Right hindlimb (tissue), 1 donor: ENCODE measurements around the gene RALGAPA2.

ENCODE experiments used
- DNase-seq: peaks from one replicate; pipeline ENCODE4 v3.0.0-alpha.2; 2018

RALGAPA2 gene

GRCh38 chr20:20491110-20491783 lies 221.2 kb downstream of the RALGAPA2 start:
- no peak for DNase-seq

DNA sequence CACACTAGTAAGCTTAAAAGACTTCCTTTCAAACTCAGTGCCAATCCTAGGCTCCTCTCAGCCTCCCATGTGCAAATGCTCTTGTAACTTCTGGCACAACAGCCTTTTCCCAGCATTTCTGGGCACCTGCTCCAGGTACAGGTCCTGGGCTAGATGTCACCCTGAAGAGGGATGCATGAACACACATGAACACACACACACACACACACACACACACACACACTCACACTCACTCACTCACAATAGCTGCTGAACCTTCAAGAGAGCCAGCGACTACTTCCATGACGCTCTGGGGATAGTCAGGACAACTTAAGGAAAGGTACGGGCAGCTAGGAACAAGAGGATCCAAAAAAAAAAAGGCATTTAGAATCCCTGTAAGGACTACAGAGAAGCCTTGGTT lies 221.8 kb downstream of the RALGAPA2 start:
- DNase-seq: no peak

DNA sequence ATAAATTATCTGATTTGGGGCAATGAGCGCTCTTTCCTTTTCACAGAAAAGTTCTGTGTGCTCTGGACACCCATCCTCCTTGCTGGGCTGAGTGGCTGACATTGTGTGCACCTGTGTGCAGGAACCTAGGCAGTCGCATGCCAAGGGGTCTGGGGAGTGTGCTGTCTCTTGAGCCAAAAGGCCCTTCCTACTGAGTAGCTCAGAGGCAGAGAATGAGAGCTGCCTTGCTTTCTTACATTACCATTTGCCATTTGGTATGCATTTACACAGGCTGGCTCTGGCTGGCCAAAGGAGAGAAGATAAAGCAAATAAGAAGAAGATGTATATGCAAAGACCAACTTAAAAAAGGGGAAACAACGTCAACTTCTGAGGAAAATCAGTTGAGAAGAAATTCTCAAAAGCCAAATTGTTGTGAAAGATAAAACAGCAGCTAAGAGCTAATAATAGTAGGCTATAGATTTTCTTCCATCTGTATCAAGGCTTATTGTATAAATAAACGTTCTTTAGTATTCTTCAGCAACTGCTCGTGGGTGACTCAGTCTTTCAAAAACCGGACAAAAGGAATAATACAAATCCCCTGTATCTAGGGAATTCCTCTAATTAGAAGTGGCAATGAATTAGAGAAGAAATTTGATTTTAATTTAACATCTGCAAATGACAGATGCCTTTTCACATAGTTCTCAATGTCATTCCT lies 222.6 kb downstream of the RALGAPA2 start:
- DNase-seq: no peak

- no peak for DNase-seq
Observed at GRCh38 chr20:20489054-20489453, 223.4 kb downstream of the RALGAPA2 start.

GRCh38 chr20:20488388-20488787 lies 224.1 kb downstream of the RALGAPA2 start:
- no peak for DNase-seq

DNA sequence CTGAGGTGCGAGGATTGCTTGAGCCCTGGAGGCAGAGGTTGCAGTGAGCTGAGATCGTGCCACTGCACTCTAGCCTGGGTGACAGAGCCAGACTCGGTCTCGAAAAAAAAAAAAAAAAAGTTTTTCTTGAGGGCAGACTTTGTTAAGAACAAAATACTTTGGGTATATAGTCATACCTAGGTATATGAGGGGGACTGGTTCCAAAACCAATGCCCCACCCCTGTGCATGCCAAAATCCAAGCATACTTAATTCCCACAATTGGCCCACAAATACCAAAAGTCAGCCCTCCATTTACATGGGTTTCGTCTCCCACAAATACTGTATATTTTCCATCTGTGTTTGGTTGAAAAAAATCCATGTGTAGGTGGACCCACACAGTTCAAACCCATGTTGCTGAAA lies 224.6 kb downstream of the RALGAPA2 start:
- no peak for DNase-seq

- DNase-seq: no peak
Observed at GRCh38 chr20:20483328-20483727, 229.1 kb downstream of the RALGAPA2 start.

DNA sequence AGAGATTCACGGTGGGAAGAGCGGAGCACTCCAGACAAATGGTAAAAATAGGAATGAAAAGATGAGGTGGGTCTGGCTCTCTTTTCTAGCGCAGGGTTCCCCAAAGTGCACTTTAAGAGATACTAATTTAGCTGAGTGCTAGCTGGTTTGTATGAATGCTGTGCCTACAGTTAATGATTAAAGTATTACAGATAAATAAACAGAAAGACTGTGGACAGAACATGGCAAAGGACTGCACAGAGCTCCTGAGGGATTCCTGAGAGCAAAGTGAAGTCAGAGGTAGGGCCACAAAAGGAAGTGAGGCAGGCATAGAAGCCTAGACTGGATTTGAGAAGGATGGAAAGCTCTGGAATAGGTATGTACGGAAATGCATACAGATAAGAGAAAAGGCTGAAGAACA lies 230.0 kb downstream of the RALGAPA2 start:
- no peak for DNase-seq

GRCh38 chr20:20480689-20481088 lies 231.8 kb downstream of the RALGAPA2 start:
- no peak for DNase-seq

- no peak for DNase-seq
Observed at GRCh38 chr20:20480126-20480525, 232.3 kb downstream of the RALGAPA2 start.

DNA sequence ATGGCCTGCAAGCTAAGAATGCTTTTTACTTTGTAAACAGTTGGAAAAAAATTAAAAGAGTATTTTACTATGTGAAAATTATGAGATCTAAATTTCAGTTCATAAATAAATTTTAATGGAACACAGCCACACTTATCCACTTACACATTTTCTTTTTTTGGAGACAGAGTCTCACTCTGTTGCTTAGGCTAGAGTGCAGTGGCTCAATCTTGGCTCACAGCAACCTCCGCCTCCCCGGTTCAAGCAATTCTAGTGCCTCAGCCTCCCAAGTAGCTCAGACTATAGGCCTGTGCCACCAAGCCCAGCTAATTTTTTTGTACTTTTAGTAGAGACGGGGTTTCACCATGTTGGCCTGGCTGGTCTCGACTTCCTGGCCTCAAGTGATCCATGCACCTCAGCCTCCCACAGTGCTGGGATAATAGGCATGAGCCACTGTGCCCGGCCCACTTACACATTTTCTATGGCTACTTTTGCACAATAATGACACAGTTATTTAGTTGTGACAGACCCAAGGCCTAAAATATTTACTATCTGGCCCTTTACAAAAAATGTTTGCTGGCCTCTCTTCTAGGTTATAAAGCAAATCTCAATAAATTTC lies 234.9 kb downstream of the RALGAPA2 start:
- DNase-seq: no peak

DNA sequence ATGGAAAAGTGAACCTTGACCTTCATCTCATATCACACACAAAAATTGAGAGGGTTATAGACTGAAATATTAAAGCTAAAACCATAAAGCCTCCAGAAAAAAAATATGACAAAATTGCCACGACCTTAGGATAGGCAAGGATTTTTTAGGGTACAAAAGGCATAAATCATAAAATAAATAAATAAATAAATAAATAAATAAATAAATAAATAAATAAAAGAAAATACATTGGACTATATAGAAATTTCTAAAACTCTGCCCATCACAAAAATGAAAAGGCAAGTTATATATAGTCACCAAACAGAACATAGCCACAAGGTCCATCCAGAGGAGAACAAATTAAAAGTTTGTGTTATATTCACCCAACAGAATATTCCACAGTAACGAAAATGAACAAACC lies 235.9 kb downstream of the RALGAPA2 start:
- no peak for DNase-seq

DNA sequence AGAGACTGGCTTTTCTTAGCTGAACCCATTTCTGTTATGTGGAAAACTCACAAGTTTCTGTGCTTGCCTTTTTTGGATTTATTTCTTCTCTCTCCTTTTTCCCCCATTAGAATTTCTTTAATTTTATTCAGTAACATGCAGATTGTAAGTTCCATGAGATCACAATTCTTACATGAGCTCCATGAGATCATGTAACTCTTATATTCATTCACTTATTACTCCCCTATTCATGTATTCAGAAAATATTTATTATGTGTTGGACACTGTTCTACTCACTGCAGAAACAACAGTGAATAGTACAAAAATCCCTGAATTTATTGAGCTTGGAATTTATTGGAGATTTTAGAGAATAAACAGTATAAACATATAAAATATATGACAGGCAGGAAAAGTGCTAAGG lies 238.8 kb downstream of the RALGAPA2 start:
- DNase-seq: no peak

GRCh38 chr20:20472684-20473274 lies 239.7 kb downstream of the RALGAPA2 start:
- DNase-seq: no peak

DNA sequence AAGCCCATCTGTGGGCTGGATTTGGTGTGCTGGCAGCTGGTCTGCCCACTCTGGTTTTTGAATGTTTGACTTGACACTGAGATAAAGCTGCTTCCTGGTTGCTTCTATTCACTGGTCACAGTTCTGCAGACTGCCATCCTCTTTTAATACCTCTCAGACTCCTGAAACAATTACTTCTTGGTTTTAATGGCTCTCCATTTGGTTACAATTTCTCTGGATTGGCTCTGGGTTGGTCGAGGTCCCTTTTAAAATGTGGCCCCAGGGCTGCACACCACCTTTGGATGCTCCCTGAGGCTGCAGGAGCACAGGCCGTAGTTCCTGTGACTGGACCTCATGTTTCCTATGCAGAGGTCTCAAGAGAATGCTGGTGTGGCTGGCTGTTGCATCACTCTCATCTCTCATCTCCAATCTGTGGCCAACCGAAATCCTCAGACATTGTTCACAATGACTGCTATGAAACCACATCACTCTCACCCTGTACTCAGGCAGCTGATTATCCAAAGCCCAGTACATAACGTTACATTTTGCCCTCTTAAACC lies 246.0 kb downstream of the RALGAPA2 start:
- DNase-seq: peak; percentile 25

DNA sequence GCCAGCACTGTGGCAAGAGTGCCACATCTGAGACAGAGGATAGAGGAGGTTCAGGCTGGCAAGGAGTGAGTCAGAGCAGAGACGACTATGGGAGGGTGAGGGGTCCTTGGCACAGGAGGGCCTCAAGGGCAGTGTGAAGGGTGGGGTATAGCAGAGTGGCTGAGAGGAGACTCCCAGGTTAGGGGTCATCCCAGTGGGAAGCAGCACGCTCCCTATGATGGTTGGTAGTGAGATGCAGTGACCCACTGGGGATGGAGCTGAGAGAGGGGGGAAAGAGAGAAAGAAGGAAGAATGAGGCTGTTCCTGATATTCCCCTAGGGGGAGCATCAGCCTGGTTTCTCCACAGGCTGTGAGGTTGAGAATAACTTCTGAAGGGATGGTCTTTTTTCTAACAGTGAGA lies 247.2 kb downstream of the RALGAPA2 start:
- no peak for DNase-seq

DNA sequence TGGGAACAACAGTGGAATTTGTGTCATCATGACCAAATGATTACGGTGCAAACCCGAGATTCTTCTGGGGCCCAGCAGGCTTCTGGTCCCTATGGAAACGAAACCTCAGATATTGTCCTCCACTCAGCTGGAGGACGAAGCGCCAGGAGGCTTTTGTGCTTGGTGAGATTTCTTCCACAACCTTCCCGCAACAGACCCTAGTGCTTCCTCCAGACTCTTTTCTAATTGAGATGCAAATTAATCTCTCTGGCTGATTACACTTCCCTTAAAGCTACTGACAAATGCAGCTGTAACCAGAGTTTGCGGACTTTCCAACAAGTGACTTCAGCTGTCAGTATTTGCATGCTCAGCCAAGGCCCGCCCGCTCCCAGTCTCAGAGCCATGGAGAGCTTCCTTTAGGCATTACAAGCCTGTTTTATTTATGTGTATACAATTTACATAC lies 248.5 kb downstream of the RALGAPA2 start:
- peak; percentile 51 for DNase-seq

GRCh38 chr20:20462185-20462584 lies 250.3 kb downstream of the RALGAPA2 start:
- no peak for DNase-seq

DNA sequence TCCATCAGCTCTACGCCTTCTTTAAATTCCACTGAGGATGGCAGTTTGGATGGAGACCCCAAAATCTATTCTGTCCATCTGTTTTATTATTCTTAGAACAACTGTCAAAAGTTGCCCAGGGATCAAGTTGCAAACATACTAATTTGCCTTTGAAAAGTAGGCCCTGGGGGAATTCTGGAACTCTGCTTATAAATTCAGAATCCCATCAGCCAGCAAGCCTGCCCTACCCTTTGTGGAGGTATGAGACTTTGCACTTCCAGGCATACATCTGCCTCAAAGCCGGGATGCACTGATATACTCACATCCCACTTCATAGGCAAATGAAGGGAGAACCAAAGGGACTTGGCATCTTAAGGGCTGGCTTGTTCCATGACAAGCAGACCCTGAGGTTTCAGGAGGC lies 250.9 kb downstream of the RALGAPA2 start:
- no peak for DNase-seq

GRCh38 chr20:20459726-20460125 lies 252.7 kb downstream of the RALGAPA2 start:
- no peak for DNase-seq

- no peak for DNase-seq
Observed at GRCh38 chr20:20457392-20458126, 254.9 kb downstream of the RALGAPA2 start.

DNA sequence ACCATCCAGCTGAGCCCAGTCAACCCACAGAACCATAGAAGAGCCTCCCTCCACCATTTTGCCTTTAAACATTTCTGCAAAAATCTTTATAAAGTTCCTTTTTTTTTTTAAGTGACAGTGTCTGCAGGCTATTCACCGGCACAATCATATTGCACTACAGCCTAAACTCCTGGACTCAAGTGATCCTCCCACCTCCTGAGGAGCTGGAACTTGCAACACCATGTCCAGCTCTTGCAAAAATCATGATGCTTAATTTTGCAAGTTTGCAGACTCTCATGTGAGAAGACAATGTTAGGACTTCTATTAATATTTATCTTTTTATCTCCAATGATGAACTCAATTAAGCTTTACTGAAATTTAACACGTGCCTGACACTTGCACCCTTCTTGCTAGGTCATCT lies 255.7 kb downstream of the RALGAPA2 start:
- DNase-seq: no peak

DNA sequence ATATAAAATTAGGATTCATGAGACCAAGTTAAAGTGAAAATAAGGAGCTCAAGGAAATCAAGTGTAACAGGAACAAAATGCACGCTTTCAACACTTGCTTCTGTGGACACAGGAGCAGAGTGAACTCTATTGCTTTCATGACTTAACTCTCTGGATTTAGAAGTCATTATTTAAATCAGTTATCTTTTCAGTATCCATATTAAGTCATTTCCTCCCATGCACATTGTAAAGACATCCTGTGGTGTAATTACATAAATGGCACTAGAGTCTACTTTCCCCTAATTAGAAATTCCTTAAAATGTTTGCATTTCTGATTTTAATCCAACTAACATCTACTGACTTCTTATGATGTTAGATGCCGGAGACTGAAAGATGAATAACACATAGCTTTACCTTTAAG lies 256.5 kb downstream of the RALGAPA2 start:
- DNase-seq: no peak
